Spleen (tissue), 11 donors: Measurements from ENCODE around the gene ELFN1. TPM values are rescaled to one million over a fixed set of nuclear protein-coding genes. Genes with fewer than 3 reads are reported as not detected.

Experiments
- DNase-seq: peaks from one replicate; pipeline ENCODE4 v3.0.0-alpha.2; 2020
- H3K27ac ChIP-seq, 8 donors: fragments of 200-600 bp; sonication (generic) in 7 of 8; 1 replicate in 4 of 8; 2 replicates in 4 of 8; pipeline versions ENCODE4 v1.5.0 to v1.8.0; 2016 to 2021; ENCODE audit warnings: inconsistent platforms in 4 of 8, mild to moderate bottlenecking in 4 of 8, moderate library complexity in 1 of 8
- H3K27me3 ChIP-seq, 7 donors: fragments of 200-600 bp; sonication (generic) in 6 of 7; replicated peaks in 1 of 7; 1 replicate in 4 of 7; 2 replicates in 3 of 7; pipeline versions ENCODE4 v1.5.0 to v1.8.0; 2016 to 2021; ENCODE audit warnings: inconsistent platforms in 3 of 7, mild to moderate bottlenecking in 1 of 7
- H3K36me3 ChIP-seq, 6 donors: fragments of 200-600 bp; sonication (generic) in 5 of 6; 1 replicate in 4 of 6; 2 replicates in 2 of 6; pipeline versions ENCODE4 v1.5.0 to v1.8.0; 2016 to 2021; ENCODE audit warnings: inconsistent platforms in 2 of 6
- H3K4me1 ChIP-seq, 6 donors: fragments of 200-600 bp; sonication (generic) in 5 of 6; 1 replicate in 3 of 6; 2 replicates in 3 of 6; pipeline versions ENCODE4 v1.5.0 to v1.8.0; 2016 to 2021; ENCODE audit warnings: inconsistent platforms in 3 of 6
- H3K4me3 ChIP-seq, 8 donors: fragments of 200-600 bp; sonication (generic) in 7 of 8; 1 replicate in 4 of 8; 2 replicates in 4 of 8; pipeline versions ENCODE4 v1.5.0 to v1.8.0; 2016 to 2021; ENCODE audit warnings: inconsistent platforms in 4 of 8, mild to moderate bottlenecking in 4 of 8, moderate library complexity in 2 of 8
- H3K9me3 ChIP-seq, 8 donors: fragments of 200-600 bp; sonication (generic) in 7 of 8; 1 replicate in 4 of 8; 2 replicates in 4 of 8; pipeline versions ENCODE4 v1.5.0 to v1.8.0; 2016 to 2021; ENCODE audit warnings: inconsistent platforms in 4 of 8
- POLR2A ChIP-seq, 3 donors: fragments of 450-650 bp; IDR thresholded peaks; one replicate each; pipeline ENCODE4 v1.5.1; 2017; ENCODE audit warnings: antibody characterized with exemption in 3 of 3, mild to moderate bottlenecking in 1 of 3
- POLR2AphosphoS5 ChIP-seq, 3 donors: sonication (generic); formaldehyde crosslinking; IDR thresholded peaks; one replicate each; pipeline ENCODE4 v1.5.1; 2017; ENCODE audit warnings: antibody characterized with exemption in 3 of 3
- WGBS, 5 donors: extraction: QIAGEN DNeasy Blood & Tissue Kit in 3 of 5; methylation state at CpG; one replicate each; pipeline versions ENCODE4 v1.1.5 to v1.1.7; 2013 to 2018; 5-methylcytosine and 5-hydroxymethylcytosine counted together
- intact Hi-C: fragments of 100-400 bp; cut with DNase I; formaldehyde crosslinking; loops from one replicate; pipeline ENCODE4 v1.15.0; 2023; ENCODE audit warnings: low total_unique reads
- polyA plus RNA-seq, 3 donors: library from polyadenylated mRNA; stranded (reverse); fragments of 200-250 nt; gene quantifications; one replicate each; pipeline ENCODE4 v1.2.1, GENCODE V29; 2013
- total RNA-seq, 7 donors: library from RNA; depleted of rRNA in 3 of 7; stranded (reverse); fragments of >200 nt in 3 of 7; fragmentation: NEBNext Ultra II Directional in 4 of 7; extraction: Animal tissue kit (Norgen Biotek cat#: 25700) in 4 of 7; gene quantifications; one replicate each; pipeline versions ENCODE4 v1.1.0 to v1.2.1, GENCODE V29; 2016 to 2021
- TF ChIP-seq, protein P1 (sequence below), 11 experiments: fragments of 200-600 bp in 7 of 11; fragments of 450-650 bp in 4 of 11; sonication (generic) in 4 of 11; IDR thresholded peaks in 8 of 11; conservative IDR thresholded peaks in 3 of 11; 1 replicate in 7 of 11; 2 replicates in 4 of 11; pipeline versions ENCODE4 v1.4.0 to v1.8.0; 2016 to 2021; ENCODE audit warnings: antibody characterized with exemption in 11 of 11, inconsistent platforms in 4 of 11, mild to moderate bottlenecking in 1 of 11
- donor health status: healthy with polysubstance abuse.
- donor health status: DM: no; HTN: no; CAD: no; lungs with moderate emphysema.
- donor health status: DM: no; HTN: no; CAD: no.
- donor health status: Bipolar disorder and iron deficiency.
- donor health status: healthy.
- donor health status: DM: no; HTN: no; CAD: no.
- donor health status: DM: yes; HTN: yes; CAD: no.

Gene ELFN1
- total and polyA plus RNA-seq, 10 donors: 0.22 to 3.9 (median 2.4) TPM

DNA sequence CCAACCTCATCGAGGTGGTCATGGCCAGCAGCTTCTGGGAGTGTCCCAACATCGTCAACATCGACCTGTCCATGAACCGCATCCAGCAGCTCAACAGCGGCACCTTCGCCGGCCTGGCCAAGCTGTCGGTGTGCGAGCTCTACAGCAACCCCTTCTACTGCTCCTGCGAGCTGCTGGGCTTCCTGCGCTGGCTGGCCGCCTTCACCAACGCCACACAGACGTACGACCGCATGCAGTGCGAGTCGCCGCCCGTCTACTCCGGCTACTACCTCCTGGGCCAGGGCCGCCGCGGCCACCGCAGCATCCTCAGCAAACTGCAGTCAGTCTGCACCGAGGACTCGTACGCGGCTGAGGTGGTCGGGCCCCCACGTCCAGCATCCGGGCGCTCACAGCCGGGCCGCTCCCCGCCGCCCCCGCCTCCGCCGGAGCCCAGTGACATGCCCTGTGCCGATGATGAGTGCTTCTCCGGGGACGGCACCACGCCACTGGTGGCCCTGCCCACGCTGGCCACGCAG is 75.0 kb downstream of the ELFN1 start:
- Histone ChIP-seq H3K27ac (no peak overlapping the region), H3K4me3 (no peak overlapping the region), H3K27me3 (peaks cover 0 to 37% (median 0%) of the 10 kb centered on the region in 7 donors), H3K36me3 (peaks cover 0 to 9% (median 0%) of the 10 kb centered on the region in 6 donors), H3K9me3 (no peaks in the 10 kb centered on the region), H3K4me1 (peaks cover 7 to 50% (median 29%) of the 10 kb centered on the region in 6 donors)
- WGBS, 5 donors: 95 to 97% (median 96%) methylated on average over 37 to 46 of the region's 46 CpGs; no CpG with 5 or more reads in 1 of the 5 donors
- intact Hi-C loops: no loop called here
- peak; percentile 72 for DNase-seq
- TF ChIP-seq POLR2A (IDR thresholded peaks at IDR 0.05) (no peak), POLR2AphosphoS5 (IDR thresholded peaks at IDR 0.05) (no peak)
- TF ChIP-seq, protein P1, sequence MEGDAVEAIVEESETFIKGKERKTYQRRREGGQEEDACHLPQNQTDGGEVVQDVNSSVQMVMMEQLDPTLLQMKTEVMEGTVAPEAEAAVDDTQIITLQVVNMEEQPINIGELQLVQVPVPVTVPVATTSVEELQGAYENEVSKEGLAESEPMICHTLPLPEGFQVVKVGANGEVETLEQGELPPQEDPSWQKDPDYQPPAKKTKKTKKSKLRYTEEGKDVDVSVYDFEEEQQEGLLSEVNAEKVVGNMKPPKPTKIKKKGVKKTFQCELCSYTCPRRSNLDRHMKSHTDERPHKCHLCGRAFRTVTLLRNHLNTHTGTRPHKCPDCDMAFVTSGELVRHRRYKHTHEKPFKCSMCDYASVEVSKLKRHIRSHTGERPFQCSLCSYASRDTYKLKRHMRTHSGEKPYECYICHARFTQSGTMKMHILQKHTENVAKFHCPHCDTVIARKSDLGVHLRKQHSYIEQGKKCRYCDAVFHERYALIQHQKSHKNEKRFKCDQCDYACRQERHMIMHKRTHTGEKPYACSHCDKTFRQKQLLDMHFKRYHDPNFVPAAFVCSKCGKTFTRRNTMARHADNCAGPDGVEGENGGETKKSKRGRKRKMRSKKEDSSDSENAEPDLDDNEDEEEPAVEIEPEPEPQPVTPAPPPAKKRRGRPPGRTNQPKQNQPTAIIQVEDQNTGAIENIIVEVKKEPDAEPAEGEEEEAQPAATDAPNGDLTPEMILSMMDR (IDR thresholded peaks at IDR 0.05 in 8 of 11, conservative IDR thresholded peaks at IDR 0.05 in 3 of 11): no peak

DNA sequence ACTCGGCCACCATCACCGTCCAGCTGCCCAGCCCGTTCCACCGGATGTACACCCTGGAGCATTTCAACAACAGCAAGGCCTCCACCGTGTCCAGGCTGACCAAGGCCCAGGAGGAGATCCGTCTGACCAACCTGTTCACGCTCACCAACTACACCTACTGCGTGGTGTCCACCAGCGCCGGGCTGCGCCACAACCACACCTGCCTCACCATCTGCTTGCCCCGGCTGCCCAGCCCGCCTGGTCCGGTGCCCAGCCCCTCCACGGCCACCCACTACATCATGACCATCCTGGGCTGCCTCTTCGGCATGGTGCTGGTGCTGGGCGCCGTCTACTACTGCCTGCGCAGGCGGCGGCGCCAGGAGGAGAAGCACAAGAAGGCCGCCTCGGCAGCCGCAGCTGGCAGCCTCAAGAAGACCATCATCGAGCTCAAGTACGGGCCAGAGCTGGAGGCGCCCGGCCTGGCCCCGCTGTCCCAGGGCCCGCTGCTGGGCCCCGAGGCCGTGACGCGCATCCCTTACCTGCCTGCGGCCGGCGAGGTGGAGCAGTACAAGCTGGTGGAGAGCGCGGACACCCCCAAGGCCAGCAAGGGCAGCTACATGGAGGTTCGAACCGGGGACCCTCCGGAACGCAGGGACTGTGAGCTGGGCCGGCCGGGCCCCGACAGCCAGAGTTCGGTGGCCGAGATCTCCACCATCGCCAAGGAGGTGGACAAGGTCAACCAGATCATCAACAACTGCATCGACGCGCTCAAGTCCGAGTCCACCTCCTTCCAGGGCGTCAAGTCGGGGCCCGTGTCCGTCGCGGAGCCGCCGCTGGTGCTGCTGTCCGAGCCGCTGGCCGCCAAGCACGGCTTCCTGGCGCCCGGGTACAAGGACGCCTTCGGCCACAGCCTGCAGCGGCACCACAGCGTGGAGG is 75.8 kb downstream of the ELFN1 start:
- H3K4me3 ChIP-seq: no peak overlapping the region
- H3K4me1 ChIP-seq: peaks cover 7 to 46% (median 29%) of the 10 kb centered on the region in 6 donors
- H3K9me3 ChIP-seq: no peaks in the 10 kb centered on the region
- peaks cover 0 to 37% (median 0%) of the 10 kb centered on the region in 7 donors for H3K27me3 ChIP-seq
- WGBS, 5 donors: 96 to 98% (median 97%) methylated on average over 61 to 72 of the region's 72 CpGs
- no peak for DNase-seq
- no peak for TF ChIP-seq POLR2AphosphoS5 (IDR thresholded peaks at IDR 0.05)
- TF ChIP-seq, protein P1 (IDR thresholded peaks at IDR 0.05 in 8 of 11, conservative IDR thresholded peaks at IDR 0.05 in 3 of 11): no peak
- TF ChIP-seq POLR2A (IDR thresholded peaks at IDR 0.05): no peak
- intact Hi-C loops: no loop called here
- no peak overlapping the region for H3K27ac ChIP-seq
- H3K36me3 ChIP-seq: peaks cover 0 to 9% (median 0%) of the 10 kb centered on the region in 6 donors

DNA sequence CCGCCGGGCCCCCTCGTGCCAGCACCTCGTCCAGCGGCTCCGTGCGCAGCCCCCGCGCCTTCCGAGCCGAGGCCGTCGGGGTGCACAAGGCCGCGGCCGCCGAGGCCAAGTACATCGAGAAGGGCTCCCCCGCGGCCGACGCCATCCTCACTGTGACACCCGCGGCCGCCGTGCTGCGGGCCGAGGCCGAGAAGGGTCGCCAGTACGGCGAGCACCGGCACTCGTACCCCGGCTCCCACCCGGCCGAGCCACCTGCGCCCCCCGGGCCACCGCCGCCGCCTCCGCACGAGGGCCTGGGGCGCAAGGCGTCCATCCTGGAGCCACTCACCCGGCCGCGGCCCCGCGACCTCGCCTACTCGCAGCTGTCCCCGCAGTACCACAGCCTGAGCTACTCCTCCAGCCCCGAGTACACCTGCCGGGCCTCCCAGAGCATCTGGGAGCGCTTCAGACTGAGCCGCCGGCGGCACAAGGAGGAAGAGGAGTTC is 76.5 kb downstream of the ELFN1 start:
- no peak overlapping the region for H3K4me3 ChIP-seq
- H3K27me3 ChIP-seq: peaks cover 0 to 37% (median 0%) of the 10 kb centered on the region in 7 donors
- H3K27ac ChIP-seq: no peak overlapping the region
- TF ChIP-seq POLR2AphosphoS5 (IDR thresholded peaks at IDR 0.05): no peak
- no peak for TF ChIP-seq POLR2A (IDR thresholded peaks at IDR 0.05)
- TF ChIP-seq, protein P1 (IDR thresholded peaks at IDR 0.05 in 8 of 11, conservative IDR thresholded peaks at IDR 0.05 in 3 of 11): no peak
- no peak for DNase-seq
- no peaks in the 10 kb centered on the region for H3K9me3 ChIP-seq
- 94 to 97% (median 96%) methylated on average over 29 to 60 of the region's 60 CpGs for WGBS, 5 donors
- peaks cover 7 to 40% (median 24%) of the 10 kb centered on the region in 6 donors for H3K4me1 ChIP-seq
- H3K36me3 ChIP-seq: peaks cover 0 to 9% (median 0%) of the 10 kb centered on the region in 6 donors
- intact Hi-C loops: no loop called here
